Prostate gland (tissue), 2 donors: Measurements from ENCODE around the gene NT5M. TPM values are rescaled to one million over a fixed set of nuclear protein-coding genes. Genes with fewer than 3 reads are reported as not detected.

Experiments
- DNase-seq: peaks from one replicate; pipeline ENCODE4 v3.0.0-alpha.2; 2019; ENCODE audit warnings: low spot score
- H3K27ac ChIP-seq, 2 donors: fragments of 200-600 bp; sonication (generic); 2 replicates each; pipeline ENCODE4 v1.5.1; 2017 to 2019
- H3K27me3 ChIP-seq: fragments of 200-600 bp; sonication (generic); replicated peaks from 2 replicates; pipeline ENCODE4 v1.5.1; 2019; ENCODE audit not compliant: insufficient read depth
- H3K36me3 ChIP-seq, 2 donors: fragments of 200-600 bp; sonication (generic); 1 replicate in 1 of 2; 2 replicates in 1 of 2; pipeline versions ENCODE4 v1.5.1 to v1.8.1; 2017 to 2019
- H3K4me1 ChIP-seq: fragments of 200-600 bp; sonication (generic); replicated peaks from 2 replicates; pipeline ENCODE4 v1.5.1; 2019
- H3K4me3 ChIP-seq, 2 donors: fragments of 200-600 bp; sonication (generic); 2 replicates each; pipeline ENCODE4 v1.5.1; 2017 to 2019
- H3K9me3 ChIP-seq: fragments of 200-600 bp; sonication (generic); 2 replicates; pipeline ENCODE4 v1.5.1; 2017
- POLR2A ChIP-seq: fragments of 450-650 bp; IDR thresholded peaks from one replicate; pipeline ENCODE4 v1.6.1; 2016; ENCODE audit warnings: antibody characterized with exemption, mild to moderate bottlenecking
- POLR2AphosphoS5 ChIP-seq: sonication (generic); formaldehyde crosslinking; IDR thresholded peaks from one replicate; pipeline ENCODE4 v1.6.1; 2017; ENCODE audit warnings: antibody characterized with exemption
- WGBS: methylation state at CpG from one replicate; pipeline ENCODE4 v1.1.5; 2018; 5-methylcytosine and 5-hydroxymethylcytosine counted together
- intact Hi-C: fragments of 100-400 bp; cut with DNase I; formaldehyde crosslinking; loops from one replicate; pipeline ENCODE4 v1.14.2; 2022
- total RNA-seq, 2 donors: library from RNA; depleted of rRNA; stranded (reverse); fragments of >200 nt; gene quantifications; one replicate each; pipeline ENCODE4 v1.1.0, GENCODE V29; 2016
- TF ChIP-seq, protein P1 (sequence below), 4 experiments: fragments of 200-600 bp in 2 of 4; fragments of 450-650 bp in 2 of 4; sonication (generic) in 2 of 4; IDR thresholded peaks; 1 replicate in 3 of 4; 2 replicates in 1 of 4; pipeline ENCODE4 v1.5.1; 2016 to 2019; ENCODE audit warnings: antibody characterized with exemption in 4 of 4, mild to moderate bottlenecking in 2 of 4, moderate library complexity in 2 of 4

NT5M gene
- total RNA-seq, 2 donors from 2014 or later: 7.6 to 35.2 TPM

DNA sequence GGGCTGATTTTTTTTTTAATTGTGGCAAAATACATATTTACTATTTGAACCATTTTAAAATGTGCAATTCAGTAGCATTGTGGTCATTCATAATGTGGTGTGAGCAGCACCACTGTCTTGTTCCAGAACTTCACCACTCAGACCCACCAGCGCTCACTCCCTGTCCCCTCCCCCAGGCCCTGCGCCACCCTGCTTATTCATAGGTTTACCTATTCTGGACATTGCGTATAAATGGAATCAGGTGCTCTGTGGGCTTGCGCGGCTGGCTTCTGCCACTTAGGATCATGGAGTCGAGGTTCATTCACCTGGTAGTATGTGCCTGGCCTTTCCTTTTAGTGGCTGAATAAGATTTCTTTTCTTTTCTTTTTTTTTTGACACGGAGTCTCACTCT, 59.4 kb downstream of the NT5M start:
- intact Hi-C loops: no loop called here
- Histone ChIP-seq H3K36me3 (no peaks in the 10 kb centered on the region), H3K4me3 (no peak overlapping the region), H3K27ac (peak overlapping the region in 1 of 2 donors; percentile 48), H3K4me1 (no peaks in the 10 kb centered on the region), H3K27me3 (no peaks in the 10 kb centered on the region), H3K9me3 (no peaks in the 10 kb centered on the region)
- TF ChIP-seq POLR2AphosphoS5: no peak
- no peak for TF ChIP-seq POLR2A
- TF ChIP-seq, protein P1, sequence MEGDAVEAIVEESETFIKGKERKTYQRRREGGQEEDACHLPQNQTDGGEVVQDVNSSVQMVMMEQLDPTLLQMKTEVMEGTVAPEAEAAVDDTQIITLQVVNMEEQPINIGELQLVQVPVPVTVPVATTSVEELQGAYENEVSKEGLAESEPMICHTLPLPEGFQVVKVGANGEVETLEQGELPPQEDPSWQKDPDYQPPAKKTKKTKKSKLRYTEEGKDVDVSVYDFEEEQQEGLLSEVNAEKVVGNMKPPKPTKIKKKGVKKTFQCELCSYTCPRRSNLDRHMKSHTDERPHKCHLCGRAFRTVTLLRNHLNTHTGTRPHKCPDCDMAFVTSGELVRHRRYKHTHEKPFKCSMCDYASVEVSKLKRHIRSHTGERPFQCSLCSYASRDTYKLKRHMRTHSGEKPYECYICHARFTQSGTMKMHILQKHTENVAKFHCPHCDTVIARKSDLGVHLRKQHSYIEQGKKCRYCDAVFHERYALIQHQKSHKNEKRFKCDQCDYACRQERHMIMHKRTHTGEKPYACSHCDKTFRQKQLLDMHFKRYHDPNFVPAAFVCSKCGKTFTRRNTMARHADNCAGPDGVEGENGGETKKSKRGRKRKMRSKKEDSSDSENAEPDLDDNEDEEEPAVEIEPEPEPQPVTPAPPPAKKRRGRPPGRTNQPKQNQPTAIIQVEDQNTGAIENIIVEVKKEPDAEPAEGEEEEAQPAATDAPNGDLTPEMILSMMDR (IDR thresholded peaks at IDR 0.05): no peak
- DNase-seq: no peak
- WGBS: 90% methylated on average over 7 of the region's 7 CpGs

DNA sequence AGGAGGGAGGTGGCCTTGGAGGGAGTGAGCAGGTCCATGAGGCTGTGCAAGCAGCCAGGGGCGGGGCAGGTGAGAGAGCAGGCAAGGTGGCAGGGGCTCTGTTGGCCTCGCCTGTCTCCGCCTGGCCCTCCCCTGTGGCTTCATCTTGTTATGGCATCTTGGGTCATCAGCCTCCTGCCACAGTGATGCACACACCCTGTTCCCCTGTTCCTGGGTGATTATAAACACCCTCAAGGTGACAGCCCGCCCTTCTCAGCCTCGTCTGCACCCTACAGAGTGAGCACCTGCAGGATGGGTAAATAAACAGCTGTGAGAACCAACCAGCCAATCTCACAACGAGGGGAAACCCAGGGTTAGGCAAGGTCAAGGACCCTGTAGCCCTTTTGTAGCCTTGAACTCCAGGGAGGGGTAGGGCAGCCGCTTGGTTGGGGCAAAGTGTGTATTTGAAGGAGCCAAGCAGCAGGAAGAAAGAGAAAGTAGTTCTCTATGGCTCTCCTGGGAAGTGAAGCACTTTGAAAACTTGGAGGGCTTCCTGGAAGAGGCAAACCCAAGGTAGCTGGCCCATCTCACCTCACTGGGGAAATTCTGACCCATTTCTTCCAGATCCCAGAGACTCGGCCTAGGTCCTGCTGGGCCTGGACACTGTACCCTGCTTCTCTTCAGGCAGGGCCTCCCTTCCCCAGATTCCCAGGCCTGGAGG, 60.6 kb downstream of the NT5M start:
- DNase-seq: no peak
- H3K9me3 ChIP-seq: no peaks in the 10 kb centered on the region
- H3K4me3 ChIP-seq: no peak overlapping the region
- TF ChIP-seq POLR2AphosphoS5 (no peak), POLR2A (no peak)
- TF ChIP-seq, protein P1 (IDR thresholded peaks at IDR 0.05): no peak
- H3K27me3 ChIP-seq: no peaks in the 10 kb centered on the region
- intact Hi-C loops: no loop called here
- 79% methylated on average over 8 of the region's 8 CpGs for WGBS
- H3K27ac ChIP-seq: no peak overlapping the region
- H3K36me3 ChIP-seq: no peaks in the 10 kb centered on the region
- no peaks in the 10 kb centered on the region for H3K4me1 ChIP-seq

DNA sequence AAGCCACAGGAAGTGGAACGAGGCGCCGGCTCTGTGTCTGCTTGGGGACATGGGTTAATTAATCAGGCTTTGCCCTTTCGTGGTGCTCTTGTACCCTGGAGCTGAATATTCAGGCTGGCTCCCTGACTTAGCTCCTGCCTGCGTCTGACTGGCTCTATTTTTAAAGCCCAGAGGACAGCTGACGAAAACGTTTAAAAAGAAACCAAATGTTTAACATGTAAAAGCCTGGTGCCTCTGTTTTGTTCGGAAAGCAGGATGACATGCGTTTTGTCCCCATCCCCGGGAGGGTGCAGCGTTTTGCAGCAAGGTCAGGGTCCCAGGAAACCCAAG, 61.1 kb downstream of the NT5M start:
- TF ChIP-seq POLR2A (no peak), POLR2AphosphoS5 (no peak)
- TF ChIP-seq, protein P1 (IDR thresholded peaks at IDR 0.05): no peak
- 68% methylated on average over 11 of the region's 11 CpGs for WGBS
- no peaks in the 10 kb centered on the region for H3K4me1 ChIP-seq
- H3K27me3 ChIP-seq: no peaks in the 10 kb centered on the region
- no peaks in the 10 kb centered on the region for H3K9me3 ChIP-seq
- H3K27ac ChIP-seq: no peak overlapping the region
- intact Hi-C loops: no loop called here
- H3K36me3 ChIP-seq: no peaks in the 10 kb centered on the region
- no peak for DNase-seq
- H3K4me3 ChIP-seq: no peak overlapping the region

DNA sequence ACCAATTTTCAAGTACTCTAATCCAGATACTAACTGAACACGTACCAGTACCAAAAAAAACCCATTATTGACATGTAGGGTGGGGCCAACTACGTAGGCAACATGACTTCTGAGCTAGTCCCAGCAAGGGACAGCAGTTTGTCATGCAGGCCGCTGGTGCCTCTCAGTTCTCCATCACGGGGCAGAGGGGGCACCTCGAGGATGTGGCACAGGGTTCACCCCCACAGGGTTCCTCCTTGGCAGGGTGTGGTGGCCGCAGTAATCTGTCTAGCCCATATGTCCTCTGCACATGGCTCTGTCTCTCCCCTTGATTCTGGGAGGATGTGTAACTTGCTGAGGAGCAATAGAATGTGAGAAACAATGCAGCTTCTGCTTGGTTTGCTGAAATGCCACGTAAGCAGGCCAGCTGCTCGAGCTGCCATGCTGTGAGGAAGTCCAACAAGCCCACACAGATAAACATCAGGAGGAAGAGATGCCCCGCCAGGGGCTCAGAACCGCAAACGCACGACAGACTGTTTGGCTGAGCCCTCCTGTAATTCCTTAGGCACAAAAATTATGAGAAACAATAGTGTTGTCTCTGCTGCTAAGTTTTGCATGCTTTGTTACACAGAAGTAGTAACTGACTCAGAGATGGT, 62.4 kb downstream of the NT5M start:
- WGBS: 91% methylated on average over 12 of the region's 12 CpGs
- TF ChIP-seq, protein P1 (IDR thresholded peaks at IDR 0.05): no peak
- no peak for TF ChIP-seq POLR2AphosphoS5
- no peak for TF ChIP-seq POLR2A
- no peaks in the 10 kb centered on the region for H3K36me3 ChIP-seq
- no peak for DNase-seq
- no peaks in the 10 kb centered on the region for H3K27me3 ChIP-seq
- no peaks in the 10 kb centered on the region for H3K9me3 ChIP-seq
- H3K27ac ChIP-seq: no peak overlapping the region
- no peak overlapping the region for H3K4me3 ChIP-seq
- H3K4me1 ChIP-seq: no peaks in the 10 kb centered on the region
- intact Hi-C loops: no loop called here

DNA sequence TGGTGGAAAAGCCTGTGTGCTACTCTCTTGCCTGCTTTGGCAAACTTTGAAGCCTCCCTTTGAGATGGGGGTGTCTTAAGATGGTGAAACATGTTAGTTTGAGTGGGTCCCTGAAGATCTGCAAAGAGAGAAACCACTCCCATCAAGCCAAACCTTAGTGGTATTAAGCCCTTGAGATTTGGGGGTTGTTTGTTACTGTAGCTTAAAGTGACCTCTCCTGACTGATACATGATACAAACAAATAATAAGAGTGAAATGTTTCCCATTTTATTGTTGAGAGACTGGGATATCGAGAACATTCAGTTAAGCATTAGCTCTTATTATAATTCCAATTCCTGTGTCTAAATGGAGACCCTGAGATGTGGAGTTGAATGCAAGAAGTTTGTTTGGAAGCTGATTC, 63.1 kb downstream of the NT5M start:
- Histone ChIP-seq H3K4me3 (no peak overlapping the region), H3K9me3 (no peaks in the 10 kb centered on the region), H3K27ac (no peak overlapping the region), H3K27me3 (no peaks in the 10 kb centered on the region), H3K36me3 (no peaks in the 10 kb centered on the region), H3K4me1 (no peaks in the 10 kb centered on the region)
- intact Hi-C loops: no loop called here
- TF ChIP-seq POLR2A (no peak), POLR2AphosphoS5 (no peak)
- TF ChIP-seq, protein P1 (IDR thresholded peaks at IDR 0.05): no peak
- no peak for DNase-seq
- WGBS: 96% methylated on average over 1 of the region's 1 CpG
